Measurements from ENCODE around the gene TXNDC15.
A peak's percentile ranks its signal among the peaks of the same experiment; 100 is the strongest.
"Not testable (repeated sequence)": the region's sequence is repeated elsewhere in the genome, so short reads cannot be mapped to it uniquely, and the experiment has no call there.

The TXNDC15 gene

GRCh38 chr5:134879456-134879855, 5.3 kb downstream of the TXNDC15 start:
- DNase-seq = no peak

GRCh38 chr5:134880937-134881336, 6.8 kb downstream of the TXNDC15 start:
- DNase-seq = not testable (repeated sequence)

- DNase-seq = not testable (repeated sequence)
Observed at GRCh38 chr5:134881711-134882110, 7.5 kb downstream of the TXNDC15 start.

GRCh38 chr5:134887593-134888159, 13.5 kb downstream of the TXNDC15 start:
- no peak for DNase-seq

GRCh38 chr5:134889335-134889734, 15.2 kb downstream of the TXNDC15 start:
- no peak for DNase-seq

GRCh38 chr5:134891473-134891872, 17.3 kb downstream of the TXNDC15 start:
- no peak for DNase-seq

GRCh38 chr5:134892282-134892681, 18.1 kb downstream of the TXNDC15 start:
- DNase-seq = no peak

- DNase-seq = no peak
Observed at GRCh38 chr5:134892926-134893325, 18.8 kb downstream of the TXNDC15 start.

- DNase-seq = no peak
Observed at GRCh38 chr5:134893748-134894505, 19.8 kb downstream of the TXNDC15 start.

DNA sequence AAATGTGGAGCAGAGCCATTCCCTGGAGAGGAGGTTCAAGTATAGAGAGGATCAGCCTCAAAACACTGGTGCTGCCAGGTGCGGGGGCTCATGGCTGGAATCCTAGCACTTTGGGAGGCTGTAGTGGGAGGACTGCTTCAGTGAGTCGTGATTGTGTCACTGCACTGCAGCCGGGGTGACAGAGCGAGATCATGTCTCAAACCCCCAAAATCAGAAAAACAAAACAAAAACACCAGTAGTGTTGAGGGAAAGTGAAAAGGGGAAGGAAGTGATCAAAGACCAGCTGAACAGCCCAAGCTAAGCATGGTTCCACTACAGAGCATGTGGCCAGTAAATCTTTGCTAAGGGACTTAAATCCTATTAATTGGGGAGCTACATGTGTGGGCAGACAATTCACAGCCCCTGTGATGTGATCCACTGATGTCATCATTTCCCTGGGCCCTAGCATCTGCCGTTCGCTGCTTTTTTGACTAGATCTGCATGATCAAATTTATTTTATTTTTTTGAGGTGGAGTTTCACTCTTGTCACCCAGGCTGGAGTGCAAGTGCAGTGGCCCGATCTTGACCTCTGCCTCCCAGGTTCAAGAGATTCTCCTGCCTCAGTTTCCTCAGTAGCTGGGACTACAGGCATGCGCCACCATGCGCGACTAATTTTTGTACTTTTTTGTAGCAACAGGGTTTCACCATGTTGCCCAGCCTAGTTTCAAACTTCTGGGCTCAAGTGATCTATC, 28.1 kb downstream of the TXNDC15 start:
- DNase-seq = no peak

GRCh38 chr5:134904610-134905245, 30.6 kb downstream of the TXNDC15 start, which contains the start of gene PCBD2:
PCBD2 (plus strand) TSS chr5:134905131; CDS start chr5:134905140, 9 bp downstream.
- peak; percentile 92 for DNase-seq

- DNase-seq = peak; percentile 87
Observed at GRCh38 chr5:134905246-134905996, 31.2 kb downstream of the TXNDC15 start.

GRCh38 chr5:134906811-134907210, 32.6 kb downstream of the TXNDC15 start:
- no peak for DNase-seq

DNA sequence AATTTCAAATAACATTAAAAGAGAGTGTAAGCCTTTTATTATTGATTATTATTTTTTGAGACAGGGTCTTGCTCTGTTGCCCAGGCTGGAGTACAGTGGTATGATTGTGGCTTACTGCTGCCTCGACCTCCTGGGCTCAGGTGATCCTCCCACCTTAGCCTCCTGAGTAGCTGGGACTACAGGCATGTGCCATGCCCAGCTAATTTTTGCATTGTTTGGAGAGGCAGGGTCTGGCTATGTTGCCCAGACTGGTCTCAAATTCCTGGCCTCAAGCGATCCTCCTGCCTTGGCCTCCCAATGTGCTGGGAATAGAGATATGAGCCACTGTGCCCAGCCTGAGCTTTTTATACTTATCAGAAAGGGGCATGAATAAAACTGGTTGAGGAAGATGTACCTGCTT, 36.6 kb downstream of the TXNDC15 start:
- DNase-seq = not testable (repeated sequence)

- no peak for DNase-seq
Observed at GRCh38 chr5:134911285-134912206, 37.4 kb downstream of the TXNDC15 start.

DNA sequence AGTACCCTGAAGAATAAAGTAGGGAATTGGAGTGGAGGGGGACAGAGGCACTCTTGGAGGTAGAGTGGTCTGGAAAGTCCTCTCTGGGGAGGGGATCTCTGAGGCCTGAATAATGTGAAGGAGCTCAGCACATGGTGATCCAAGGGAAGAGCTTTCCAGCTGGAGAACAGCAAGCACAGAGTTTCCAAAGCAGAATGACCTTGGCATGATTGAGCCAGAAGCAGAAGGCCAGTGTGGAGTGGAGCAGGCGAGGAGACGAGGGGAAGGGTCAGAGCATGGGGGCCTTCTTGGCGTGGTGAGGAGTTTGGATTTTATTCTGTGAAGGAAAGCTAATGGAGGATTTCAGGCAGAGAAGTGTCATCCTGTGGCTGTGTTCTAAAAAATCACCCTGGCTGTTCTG, 39.1 kb downstream of the TXNDC15 start:
- DNase-seq = no peak

DNA sequence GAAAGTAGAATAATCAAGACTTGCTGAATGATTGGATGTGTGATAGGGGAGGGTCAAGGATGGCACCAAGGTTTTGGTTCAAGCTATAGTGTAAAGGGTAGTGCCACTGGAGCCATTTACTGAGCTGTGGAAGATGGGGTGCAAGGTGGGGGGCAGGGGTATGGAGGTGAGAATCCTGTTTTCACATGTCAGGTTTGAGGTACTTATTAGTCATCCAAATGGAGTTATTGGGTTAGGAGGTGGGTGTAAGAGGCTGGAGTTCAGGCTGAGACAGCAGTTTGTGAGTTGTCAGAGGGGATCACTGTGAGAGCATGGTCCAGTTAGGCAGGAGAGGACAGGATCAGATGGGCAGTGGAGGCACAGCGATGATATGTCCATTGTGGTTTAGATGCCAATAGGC, 39.6 kb downstream of the TXNDC15 start:
- DNase-seq = no peak

DNA sequence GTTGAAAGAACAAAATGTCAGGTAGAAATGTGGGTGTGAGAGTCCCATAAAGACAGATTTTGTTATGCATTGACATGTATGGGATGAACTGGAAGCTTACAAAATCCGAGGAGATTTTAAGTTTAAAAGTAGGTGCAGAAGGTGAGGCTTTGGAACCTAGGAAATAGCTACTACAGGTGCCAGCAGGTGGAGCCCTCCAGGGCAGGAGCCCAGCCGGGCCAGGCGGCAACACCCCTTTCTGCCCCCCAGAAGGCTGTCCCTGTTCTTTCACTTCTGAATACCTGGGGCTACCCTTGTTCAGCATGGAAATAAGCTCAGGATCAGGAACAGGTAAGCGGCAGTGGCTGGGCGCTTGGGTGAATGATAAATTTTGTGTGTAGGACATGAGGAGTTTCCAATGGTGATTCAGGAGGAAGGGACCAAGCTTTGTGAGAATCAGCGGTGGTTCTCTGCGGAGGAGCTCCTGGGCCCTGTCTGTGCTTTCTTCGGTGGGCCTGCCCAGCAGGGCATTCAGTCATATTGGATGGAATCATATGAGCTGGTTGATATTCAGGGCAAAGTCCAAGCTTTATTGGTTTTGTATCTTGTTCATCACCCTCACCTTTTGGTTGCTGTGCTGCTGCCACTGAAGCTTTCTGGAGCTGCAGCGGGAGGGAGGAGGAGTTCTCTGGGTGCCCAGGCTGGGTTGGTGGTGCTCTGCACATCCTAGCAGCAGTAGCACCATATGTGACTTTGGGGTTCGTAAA, 43.1 kb downstream of the TXNDC15 start:
- DNase-seq = peak; percentile 7

DNA sequence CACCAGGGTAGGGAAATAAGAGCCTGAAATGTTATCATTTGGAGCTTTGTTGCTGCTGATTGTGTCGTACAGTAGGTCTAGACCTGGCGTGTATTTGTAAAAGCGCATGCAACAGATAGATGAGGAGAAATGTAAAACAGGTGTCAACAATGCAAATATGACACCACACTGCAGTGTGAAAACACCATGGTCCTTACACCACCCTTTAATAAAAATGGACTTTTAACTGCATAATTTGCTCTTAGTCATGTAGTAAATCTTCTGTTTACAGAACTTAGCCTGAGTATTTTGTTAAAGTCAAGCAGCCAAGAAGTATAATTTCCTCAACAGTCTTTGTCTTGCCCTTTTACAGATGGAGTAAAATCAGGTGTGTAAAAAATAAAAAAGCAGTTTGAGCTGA, 44.7 kb downstream of the TXNDC15 start:
- no peak for DNase-seq

DNA sequence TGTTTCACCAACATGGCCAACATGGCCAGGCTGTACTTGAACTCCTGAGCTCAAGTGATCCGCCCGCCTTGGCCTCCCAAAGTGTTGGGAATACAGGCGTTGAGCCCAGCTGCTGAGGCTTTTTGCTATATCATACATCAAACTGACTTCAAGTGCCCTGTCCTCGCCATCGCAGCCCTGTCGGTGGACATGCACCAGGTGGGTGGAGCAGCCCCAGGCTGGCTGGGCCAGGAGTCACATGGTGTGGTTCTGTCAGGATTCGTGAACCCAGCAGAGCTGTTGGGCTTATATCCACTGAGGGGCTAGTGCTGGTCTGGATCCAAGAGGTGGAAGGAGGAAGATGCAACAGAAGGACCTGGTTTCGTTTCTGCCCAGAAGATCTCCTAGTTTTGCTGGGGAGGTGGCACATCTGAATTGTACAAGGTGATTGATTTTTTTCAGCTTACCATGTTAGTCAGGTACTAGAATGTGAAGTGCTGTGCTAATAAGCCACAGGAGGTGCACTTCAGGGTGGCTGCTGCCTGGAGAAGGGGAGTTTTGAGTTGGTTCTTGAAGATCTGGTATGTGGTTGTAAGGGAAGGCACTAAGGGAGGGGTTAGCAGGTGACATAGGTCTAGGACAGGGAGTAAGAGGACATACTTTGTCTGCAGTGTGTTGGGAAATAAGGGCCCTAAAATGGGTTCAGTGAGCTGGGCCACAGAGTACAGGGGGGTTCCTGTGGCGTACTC, 46.8 kb downstream of the TXNDC15 start:
- no peak for DNase-seq

Data from hematopoietic multipotent progenitor cell treated with erythropoietin and hydrocortisone succinate and interleukin-3 and kit ligand, for 8 days (in vitro differentiated cells).